GM21576 (cell line): Measurements from ENCODE around the gene TTC39A.
A peak's percentile ranks its signal among the peaks of the same experiment; 100 is the strongest.
"Not testable (repeated sequence)": the region's sequence is repeated elsewhere in the genome, so short reads cannot be mapped to it uniquely, and the experiment has no call there.

Experiments
- ATAC-seq: cut with Tn5 transposase; IDR thresholded peaks from one replicate; pipeline ENCODE4 v1.9.1; 2021; ENCODE audit warnings: mild to moderate bottlenecking, moderate library complexity; ENCODE audit not compliant: unreplicated experiment

TTC39A gene

DNA sequence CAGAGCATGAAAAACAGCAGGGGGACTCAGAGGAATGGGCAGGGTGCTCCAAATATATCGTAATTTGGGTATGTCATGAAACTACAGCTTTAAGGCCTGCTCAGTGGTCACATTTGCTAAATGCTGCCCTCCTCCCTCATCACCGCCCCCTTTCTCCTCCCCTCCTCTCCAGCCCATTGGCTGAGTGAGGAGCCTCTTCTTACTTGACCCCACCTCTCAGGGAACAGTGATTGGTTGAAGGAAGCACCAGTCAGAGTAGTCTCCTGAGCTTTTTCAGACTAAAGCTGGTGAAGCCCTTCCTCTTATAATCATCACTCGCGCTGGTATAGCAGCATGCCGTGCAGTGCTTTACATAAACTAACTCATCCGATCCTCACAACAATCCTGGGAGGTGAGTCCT lies 10.0 kb upstream of the TTC39A start:
- ATAC-seq, result no peak

DNA sequence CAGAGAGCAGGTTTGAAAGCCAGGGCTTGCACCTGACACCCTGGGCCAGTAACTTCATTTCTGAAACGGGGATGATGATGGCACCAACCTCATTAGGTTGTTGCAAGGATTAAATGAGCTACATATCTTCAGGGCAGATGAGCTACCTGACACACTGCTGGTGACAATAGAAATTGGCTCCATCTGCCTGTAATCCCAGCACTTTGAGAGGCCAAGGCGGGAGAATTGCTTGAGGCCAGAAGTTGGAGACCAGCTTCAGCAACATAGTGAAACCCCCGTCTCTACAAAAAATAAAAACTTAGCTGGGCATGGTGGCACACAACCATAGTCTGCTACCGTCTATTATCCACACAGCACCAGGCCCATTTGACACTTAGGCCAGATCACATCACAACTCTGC lies 6.3 kb upstream of the TTC39A start:
- no peak for ATAC-seq

DNA sequence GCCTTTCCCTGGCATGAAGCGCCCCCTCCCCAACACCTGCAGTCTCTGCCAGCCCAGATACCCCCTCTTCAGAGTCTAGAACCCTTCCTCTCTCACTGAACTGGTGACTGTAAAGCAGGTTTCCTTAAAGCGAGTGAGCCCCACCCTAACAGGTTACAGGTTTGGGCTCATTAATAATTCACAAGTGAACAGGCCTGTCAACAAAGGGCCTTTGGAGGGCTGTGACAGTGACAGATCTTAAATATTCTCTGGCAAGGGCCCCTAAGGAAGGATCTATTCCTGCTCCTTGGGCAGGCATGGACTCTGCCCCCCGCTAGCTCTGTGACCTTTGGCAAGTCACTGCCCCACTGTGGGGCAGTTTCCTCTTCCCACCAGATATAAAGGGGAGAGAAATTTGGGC lies 5.6 kb upstream of the TTC39A start:
- no peak for ATAC-seq

DNA sequence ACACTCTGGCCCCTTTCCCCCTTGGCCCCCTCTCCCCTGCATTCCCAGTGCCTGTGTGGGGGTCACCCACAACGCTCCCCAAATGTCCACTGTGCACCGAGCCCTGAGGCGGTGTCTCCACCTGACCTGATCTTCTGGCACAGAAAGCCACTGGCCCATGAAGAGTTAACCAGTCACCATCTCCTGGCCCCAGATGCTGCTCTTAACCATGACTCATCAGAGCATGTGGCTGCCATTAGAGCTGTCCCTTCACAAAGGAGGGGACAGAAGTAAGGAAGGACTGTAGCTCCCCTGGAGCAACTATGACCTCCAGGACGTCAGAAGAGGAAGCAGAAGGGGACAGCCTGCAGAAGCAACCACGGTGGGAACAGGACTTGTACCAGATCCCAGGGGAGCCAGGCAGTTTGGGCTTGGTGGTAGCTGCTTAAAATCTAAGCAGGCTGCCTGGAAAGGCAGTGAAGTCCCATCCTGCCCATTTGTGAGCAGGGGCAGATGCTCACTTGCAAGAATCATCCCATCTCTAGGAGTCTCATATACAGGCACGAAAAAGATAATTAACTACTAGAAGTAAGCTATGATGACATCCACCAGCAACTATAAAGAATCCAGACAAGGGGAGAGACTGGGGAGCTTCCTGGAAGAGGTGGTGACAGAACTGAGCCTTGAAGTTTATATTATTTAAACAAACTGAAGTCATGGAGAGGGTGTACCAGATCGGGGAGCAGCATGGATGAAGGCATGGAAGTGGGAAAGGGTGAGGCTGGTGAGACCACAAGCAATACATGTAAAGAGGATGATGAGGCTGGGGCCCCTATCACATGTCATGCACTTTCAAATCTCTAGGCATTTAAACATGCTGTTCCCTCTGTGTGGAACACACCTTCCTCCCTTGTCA lies 1.1 kb upstream of the TTC39A start:
- ATAC-seq, result peak; percentile 65

DNA sequence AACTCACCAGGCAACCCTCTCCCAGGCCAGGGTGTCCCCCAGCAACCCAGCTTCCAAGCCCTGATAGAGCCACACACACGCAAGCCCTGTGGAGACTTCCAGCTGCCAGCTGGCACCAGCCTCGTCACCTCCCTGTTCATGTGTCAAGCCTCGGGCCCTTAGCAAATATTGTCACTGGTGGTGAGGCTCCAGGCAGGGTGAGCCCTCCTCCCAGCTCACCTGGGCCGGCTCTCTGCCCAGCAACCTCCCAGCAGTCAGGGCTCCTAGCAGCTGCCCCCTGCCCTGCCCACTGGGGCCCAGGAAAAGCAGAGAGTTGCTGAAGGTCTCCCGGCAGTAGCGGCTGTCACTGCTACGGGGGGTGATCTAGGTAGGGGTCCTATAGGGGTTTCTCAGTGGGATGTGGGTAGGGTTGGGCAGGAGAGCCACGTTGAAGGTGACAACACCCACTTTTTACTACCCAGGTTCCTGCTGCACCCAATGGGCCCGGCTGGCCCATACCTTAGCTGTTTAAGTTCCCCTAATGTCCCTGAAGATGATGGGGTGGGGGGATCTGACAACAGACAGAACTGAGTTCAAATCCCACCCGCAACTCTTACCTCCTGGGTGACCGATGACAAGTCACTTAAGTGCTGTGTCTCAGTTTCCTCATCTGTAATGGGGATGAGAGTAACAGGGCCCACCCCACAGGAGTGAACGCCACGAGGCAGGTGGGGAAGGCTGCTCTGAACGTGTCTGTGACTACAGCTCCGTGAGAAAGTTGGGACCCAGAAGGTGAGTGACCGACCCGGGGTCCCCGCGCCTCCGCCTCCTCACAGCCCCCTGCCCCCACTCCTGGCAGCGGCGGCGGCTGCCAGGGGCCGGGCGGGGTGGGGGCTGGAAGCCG lies 678 bp downstream of the TTC39A start:
- no peak for ATAC-seq

DNA sequence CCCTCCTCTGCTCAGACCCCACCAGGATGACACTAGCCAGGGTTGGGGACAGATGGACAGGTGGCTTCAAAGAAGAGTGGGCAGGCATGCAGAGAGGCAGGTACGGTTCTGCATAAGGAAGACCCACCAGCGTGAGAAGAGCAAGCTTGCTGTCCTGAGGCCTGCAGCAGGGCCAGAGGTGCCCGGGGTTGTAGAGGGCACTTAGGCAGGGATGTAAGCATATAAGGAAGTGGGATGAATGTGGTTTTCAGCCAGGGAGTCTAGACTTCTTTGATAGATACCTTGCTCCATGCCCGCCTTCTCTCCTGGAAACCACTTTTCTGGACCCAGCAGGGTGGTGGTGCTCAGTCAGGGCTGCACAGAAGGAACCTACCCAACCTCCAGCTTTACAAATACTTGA lies 1.4 kb downstream of the TTC39A start:
- no peak for ATAC-seq

DNA sequence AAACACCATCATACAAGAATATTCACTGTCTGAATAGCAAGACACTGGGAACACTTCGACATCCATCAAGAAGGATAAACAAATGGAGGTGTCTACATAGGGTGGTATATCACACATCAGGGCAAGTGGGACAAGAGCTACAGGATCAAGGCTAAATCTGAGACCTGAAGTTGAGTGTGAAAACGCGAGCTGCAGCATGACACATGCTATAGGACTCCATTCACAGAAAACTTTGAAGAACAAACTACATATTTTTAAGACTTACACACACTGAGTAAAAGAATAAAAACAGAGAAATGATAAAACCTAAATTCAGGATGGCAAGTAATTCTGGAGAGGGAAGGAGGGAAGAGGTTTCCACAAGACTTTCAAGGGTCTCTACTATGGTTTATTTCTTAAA lies 2.1 kb downstream of the TTC39A start:
- ATAC-seq, result no peak

DNA sequence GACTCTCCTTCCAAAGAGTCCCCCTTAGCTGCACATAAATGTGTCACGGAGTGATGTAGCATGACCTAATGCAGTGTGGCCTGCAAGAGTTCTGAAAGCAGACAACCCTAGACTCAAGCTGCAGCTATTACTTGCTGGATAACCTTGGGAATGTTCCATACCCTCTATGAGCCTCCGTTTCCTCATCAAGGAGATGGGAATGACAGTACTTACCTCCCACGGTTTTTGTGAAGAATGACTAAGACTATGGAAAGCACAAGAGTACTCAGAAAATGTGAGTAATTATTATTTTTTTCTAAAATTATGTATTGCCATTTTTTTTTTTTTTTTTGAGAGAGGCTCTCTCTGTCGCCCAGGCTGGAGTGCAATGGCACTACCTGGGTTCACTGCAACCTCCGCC lies 3.0 kb downstream of the TTC39A start:
- no peak for ATAC-seq

DNA sequence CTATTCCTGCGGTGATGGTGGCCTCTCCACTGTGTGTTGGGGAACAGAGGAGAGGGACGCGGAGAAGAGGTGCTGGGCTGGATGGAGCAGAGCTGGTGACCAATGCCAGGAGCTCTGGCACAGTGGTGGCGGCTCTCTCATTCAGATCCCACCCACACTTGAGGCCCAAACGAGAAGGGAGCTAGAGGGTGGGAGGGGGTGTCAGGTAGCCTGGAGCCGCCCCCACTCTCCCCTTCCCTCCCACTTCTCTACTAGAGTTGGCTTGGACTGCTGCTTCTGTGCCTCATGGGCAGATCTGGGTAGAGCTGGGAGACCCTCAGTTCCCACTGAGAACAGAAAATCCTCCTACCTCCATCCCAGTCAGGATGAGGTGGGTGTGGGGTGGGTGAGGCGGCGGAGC lies 3.5 kb downstream of the TTC39A start:
- no peak for ATAC-seq

DNA sequence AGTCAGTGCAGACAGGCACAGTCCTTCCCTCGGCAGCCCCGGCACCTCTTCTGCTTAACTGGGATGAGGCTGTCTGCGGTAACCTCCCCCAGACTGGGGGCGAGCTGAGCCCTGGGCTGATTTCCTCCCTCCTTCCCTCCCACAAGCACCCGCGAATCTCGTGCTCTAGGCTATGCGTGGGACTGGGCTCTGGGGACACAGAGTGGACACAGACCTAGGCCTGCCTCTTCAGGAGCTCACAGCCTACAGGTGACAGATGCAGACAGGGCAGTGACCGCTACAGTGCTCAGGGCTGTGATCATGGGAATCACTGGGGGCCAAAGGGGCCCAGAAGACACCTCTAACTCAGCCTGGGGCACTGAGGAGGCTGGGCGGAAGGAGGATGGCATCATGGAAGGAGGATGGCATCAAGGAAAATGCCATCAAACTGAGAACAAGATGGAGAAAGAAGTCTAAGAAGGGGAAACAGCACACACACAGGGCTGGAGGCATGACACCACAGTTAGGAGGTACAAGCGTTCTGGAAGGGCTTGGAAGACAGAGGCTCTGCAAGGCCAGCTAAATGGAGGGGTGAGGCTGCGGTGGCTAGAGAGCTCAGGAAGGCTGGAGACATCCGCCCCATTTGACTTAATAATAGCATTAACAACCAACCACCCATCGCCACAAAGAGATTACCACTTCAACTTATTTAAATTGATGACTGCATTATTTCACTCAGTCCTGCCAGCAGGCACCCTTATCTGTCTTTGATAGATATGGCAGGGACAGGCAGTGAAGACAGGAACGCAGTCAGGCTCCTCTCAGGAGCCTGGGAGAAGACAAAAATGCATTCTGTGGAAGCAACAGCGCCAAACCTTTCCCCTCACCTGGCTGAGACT lies 4.2 kb downstream of the TTC39A start:
- ATAC-seq, result no peak

DNA sequence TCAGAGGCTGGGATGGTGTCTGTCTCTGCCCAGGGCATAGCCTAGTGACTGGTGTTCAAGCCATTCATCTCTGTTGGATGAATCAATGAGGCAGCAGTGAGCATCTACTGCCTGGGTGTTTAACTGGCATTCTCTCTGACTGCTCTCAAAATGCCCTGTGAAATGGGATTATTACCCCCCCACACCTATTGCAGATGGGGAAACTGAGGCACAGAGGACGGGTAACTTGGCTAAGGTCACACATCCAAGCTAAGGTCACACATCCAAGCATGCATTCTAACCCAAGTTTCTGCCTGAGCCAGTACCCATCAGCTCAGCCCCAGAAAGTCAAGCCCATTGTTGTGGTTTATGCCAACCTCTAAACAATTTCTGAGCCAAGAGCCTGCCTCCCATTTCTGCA lies 5.0 kb downstream of the TTC39A start:
- no peak for ATAC-seq

DNA sequence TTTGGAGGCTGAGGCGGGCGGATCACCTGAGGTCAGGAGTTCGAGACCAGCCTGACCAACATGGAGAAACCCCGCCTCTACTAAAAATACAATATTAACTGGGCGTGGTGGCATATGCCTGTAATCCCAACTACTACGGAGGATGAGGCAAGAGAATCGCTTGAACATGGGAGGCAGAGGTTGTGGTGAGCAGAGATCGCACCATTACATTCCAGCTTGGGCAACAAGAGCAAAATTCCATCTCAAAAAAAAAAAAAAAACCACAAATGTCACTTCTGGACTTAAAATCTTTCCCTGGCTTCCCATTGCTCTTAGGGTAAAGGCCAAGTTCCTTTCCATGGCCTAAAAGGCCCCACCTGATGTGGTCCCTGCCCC lies 5.4 kb downstream of the TTC39A start:
- ATAC-seq, result not testable (repeated sequence)

DNA sequence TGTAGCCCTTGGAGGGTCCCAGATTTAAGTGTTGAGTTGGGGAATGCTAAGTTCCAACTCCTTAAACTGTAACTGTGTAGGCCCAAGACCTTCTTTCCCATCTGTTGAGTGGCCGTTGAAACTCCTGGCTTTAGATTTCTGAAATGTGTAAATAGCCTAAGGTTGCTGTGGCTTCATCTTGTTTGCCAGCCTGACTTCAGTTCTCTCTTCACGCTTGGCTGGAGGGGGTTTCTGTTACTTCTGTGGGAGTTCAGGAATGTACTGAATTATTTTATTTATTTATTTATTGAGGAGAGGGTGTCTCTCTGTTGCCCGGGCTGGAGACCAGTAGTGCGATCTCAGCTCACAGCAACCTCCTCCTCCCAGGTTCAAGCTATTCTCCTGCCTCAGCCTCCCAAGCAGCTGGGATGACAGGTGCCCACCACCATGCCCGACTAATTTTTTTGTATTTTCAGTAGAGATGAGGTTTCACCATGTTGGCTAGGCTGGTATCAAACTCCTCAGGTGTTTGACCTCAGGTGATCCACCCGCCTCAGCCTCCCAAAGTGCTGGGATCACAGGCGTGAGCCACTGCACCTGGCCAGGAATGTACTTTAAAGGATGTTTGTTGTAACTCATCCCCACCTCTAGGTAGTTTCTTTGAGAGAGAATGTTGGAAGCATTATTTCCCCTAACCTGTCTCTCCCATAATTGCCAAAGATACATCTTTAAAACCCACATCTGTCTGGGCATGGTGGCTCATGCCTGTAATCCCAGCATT lies 5.9 kb downstream of the TTC39A start:
- ATAC-seq, result no peak

DNA sequence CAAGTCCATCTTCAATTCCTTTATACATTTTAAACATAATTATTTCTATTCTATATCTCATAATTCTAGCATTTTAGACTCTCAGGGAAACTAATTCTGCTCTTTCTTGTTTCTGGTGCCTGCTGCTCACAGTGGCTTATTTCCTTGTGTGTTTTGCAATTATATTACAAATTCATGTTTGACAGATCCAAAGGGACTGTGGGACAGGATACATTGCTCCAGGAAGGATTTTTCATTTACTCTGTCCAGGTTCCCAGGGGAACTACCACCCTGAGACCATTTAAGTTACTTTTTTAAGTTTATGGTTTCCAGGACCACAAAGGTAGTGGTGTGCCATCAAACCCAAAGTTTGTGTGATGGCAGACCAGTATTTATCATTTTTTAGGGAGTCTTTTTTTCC lies 6.6 kb downstream of the TTC39A start:
- no peak for ATAC-seq

DNA sequence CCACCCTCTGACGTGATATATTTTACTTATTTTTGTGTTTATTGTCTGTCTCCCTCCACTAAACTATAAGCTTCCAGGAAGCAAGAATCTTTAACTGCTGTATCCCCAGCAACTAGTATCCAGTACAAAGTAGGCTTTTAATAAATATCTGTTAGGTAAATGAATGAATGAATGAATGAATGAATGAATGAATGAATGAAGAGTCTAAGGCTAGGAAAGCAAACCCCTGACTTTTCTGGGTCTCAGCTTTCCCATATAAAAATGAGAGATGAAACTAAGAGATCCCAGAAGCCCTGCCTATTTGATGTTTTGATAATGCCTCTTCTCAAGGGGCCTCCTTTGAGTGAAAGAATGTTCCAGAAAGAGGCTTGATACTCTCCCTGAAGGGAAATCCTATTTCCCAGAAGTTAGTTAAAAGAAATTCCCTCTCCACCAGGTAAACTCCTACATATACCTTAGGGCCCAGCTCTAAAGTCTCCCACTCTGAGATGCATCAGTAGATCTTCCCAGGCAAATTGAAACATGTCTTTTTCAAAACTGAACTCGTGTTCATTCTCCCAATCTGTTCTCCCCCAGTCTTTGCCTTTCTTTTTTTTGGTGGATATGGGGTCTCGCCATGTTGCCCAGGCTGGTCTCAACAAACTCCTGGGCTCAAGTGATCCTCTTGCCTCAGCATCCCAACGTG lies 7.8 kb downstream of the TTC39A start:
- ATAC-seq, result no peak

DNA sequence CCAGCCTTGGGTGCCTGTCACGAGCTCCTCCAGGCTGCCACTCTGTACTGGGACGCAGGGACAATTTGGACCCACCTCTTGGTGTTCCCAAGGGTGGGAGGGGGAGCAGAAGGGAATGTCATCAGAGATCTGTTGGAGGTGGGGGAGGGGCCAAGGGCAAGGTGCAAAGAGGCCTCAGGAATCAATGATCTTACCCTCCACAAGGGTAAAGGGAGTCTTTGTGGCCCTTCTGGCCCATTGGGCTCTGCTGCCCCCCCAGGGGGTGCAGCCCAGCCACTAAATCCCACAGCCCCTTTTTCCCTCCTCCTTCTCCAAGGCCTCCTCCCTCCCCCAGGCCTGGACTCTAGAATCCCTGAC lies 8.5 kb downstream of the TTC39A start:
- ATAC-seq, result no peak

DNA sequence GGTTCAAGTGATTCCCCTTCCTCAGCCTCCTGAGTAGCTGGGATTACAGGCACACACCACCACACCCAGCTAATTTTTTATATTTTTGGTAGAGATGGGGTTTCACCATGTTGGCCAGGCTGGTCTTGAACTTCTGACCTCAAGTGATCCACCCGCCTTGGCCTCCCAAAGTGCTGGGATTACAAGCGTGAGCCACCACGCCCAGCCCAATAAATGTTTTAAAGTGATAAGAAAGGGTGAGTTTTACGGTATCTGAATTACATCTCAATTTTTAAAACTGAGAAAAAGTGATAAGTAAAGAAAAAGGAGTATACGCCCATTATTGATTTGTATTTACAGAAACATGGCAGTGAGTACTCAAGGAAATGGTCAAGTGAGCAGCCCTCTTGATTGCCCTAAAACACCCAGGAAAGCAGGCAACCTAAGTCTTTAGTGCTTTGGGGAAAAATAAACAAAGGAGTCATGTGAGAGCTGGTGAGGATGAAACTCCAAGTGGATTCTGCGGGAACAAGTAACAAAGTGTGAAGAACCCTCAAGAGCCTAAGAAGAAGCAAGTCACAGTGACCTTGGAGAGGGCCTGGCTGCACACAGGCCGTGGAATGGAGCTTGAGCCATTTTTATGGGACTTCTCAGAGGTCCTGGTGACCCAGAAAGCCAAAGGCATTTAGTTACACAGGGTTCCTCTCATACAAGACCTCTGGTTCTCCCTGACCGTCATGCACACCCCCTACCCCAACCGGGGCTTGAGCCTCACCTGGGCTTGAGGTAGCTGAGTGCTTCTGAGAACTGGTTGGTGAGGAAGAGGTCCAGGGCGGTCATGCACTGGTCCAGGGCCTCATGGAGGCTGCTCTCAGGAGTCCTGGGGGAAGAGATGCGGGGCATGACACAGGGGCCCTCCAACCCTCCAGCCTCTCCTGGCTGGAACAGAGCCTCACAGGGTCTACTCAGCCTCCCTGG lies 9.1 kb downstream of the TTC39A start:
- ATAC-seq, result no peak

DNA sequence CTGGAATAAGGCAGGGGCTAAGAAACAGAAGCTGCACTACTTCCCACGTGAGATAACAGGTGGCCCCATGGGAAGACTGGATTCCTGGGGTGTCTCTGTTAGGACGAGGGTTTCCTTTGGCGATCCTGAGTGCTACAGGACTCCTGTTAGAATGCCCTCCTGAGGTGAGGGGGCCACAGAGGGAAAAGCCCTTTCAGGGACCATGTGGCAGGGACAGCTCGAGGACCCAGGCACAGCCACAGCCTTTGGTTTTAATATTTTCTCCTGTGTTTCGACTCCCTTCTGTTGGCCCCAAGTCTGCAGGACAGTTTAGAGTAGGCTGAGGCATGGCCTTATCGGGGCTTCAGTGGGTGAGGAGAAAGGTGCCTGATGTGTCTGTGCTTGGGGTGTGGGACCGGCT lies 12.6 kb downstream of the TTC39A start:
- no peak for ATAC-seq

DNA sequence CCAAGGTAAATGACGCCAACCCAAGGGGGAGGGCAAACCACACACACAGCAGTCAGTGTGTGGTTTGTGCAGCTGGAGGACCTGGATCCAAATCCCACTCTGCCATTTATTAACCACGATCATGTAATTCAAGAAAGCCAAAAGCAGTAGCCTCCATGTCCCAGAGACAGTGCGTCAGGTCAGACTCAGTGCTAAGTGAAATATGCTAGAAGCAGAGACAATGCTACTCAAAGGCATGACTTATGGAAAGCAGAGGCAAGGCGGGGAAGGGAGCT lies 13.6 kb downstream of the TTC39A start:
- no peak for ATAC-seq
